SU-DHL-6 (cell line): ENCODE results near the gene ITGA1.

Source experiments
- EZH2phosphoT487 ChIP-seq: fragments of 200-600 bp; sonication (generic), shearing (Covaris generic); conservative IDR thresholded peaks from 2 replicates; pipeline ENCODE4 v1.6.1; 2018; ENCODE audit warnings: mild to moderate bottlenecking, antibody characterized with exemption, low read length, moderate library complexity, mixed read lengths
- TF ChIP-seq, protein P1 (sequence below): fragments of 200-600 bp; sonication (generic); IDR thresholded peaks from one replicate; pipeline ENCODE4 v1.5.1; 2017; ENCODE audit warnings: antibody characterized with exemption, mild to moderate bottlenecking, low read length, moderate library complexity; ENCODE audit not compliant: insufficient read depth, poor library complexity, severe bottlenecking

DNA sequence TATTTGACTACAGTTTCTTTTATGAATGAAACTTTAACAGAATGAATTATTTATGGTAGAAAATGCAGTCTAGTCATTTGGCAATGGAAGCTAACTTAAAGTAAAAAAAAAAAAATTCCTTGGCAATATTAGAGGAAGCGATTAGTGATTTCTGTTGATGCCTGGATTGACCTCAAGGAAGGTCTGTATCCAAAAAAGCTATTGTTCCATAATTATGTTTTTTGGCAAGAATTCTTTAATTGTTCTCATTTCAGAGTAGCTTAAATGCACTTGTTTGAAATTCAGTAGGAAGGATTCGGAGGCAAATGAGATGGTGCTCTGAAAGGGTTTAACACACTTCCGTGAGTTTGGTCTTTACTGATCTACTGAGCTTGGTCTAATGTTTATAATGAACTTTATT lies 61.8 kb downstream of the ITGA1 start:
- TF ChIP-seq, protein P1, sequence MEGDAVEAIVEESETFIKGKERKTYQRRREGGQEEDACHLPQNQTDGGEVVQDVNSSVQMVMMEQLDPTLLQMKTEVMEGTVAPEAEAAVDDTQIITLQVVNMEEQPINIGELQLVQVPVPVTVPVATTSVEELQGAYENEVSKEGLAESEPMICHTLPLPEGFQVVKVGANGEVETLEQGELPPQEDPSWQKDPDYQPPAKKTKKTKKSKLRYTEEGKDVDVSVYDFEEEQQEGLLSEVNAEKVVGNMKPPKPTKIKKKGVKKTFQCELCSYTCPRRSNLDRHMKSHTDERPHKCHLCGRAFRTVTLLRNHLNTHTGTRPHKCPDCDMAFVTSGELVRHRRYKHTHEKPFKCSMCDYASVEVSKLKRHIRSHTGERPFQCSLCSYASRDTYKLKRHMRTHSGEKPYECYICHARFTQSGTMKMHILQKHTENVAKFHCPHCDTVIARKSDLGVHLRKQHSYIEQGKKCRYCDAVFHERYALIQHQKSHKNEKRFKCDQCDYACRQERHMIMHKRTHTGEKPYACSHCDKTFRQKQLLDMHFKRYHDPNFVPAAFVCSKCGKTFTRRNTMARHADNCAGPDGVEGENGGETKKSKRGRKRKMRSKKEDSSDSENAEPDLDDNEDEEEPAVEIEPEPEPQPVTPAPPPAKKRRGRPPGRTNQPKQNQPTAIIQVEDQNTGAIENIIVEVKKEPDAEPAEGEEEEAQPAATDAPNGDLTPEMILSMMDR = no peak
- TF ChIP-seq EZH2phosphoT487 = no peak
